ENCODE data around the gene SIRT3.
"Not testable (repeated sequence)": the region's sequence is repeated elsewhere in the genome, so short reads cannot be mapped to it uniquely, and the experiment has no call there.

Gene SIRT3

DNA sequence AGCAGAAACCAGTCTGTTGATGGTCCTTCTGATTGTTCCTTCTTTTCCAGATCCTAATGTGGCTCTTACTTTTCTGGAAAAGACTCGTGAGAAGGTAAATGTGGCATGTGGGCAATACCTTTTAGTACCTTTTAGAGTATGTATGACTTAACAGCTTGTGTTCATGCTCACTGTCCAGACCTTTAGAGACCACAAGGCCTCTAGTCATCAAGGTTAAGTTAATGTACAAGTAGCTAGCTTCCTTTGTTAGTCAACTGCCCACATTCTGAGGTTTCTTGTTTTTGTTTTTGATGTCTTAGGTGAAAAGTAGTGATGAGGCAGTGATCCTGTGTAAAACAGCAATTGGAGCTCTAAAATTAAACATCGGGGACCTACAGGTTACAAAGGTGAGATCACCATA is 8.2 kb upstream of the SIRT3 start:
- FAIRE-seq: peak; percentile 71
- no peak for DNase-seq (ENCODE audit: insufficient read length, low spot score)

DNA sequence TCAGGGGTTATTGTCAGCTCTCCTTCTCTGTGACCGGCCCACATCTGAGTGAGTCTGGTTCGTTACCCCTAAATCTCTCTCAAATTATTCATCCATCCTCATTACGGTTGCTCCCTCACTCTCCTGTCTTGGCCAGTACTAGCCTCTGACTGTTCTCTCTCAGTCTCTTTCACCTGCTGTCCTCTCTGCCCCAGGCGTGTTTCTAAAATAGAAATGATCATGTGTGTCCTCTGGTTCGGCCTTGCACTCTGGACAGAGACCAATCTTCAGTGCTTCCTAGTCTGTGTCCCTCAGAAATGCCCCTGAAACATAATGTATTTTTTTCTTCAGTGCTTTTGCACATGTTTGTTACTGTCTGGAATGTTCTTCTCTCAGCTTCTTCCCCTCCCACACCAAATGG is 5.5 kb upstream of the SIRT3 start:
- no peak for FAIRE-seq
- DNase-seq (ENCODE audit: insufficient read length, low spot score): no peak

DNA sequence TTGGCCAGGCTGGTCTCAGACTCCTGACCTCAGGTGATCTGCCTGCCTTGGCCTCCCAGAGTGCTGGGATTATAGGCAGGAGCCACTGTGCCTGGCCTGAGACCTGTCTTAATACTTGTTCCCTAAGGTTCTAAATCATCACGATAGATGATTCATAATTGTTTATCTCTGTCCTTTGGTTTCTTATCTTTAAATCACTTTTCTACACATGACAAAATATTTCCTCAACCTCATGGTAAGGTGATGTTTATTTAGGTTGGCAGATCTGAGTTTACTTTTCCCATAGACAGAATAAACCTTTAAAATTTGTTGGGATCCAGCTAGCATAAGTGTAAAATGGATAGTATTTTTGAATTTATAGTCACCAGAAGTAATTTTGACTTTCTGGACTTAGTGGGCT is 4.2 kb upstream of the SIRT3 start:
- DNase-seq (ENCODE audit: insufficient read length, low spot score) (no peak), FAIRE-seq (no peak)

DNA sequence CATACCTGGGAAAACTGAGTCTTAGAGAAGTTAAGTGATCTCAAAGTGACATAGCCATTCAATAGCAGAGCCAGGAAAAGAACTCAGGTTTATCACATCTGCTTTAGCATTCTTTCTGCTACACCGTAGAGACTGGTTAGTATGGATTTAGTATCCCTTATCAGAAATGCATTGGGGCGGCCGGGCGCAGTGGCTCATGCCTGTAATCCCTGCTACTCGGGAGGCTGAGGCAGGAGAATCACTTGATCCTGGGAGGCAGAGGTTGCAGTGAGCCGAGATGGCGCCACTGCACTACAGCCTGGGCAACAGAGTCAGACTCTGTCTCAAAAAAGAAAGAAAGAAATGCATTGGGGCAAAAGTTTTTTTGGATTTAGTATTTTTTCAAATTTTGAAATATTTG is 2.2 kb upstream of the SIRT3 start:
- FAIRE-seq; DNase-seq (ENCODE audit: insufficient read length, low spot score): not testable (repeated sequence)

DNA sequence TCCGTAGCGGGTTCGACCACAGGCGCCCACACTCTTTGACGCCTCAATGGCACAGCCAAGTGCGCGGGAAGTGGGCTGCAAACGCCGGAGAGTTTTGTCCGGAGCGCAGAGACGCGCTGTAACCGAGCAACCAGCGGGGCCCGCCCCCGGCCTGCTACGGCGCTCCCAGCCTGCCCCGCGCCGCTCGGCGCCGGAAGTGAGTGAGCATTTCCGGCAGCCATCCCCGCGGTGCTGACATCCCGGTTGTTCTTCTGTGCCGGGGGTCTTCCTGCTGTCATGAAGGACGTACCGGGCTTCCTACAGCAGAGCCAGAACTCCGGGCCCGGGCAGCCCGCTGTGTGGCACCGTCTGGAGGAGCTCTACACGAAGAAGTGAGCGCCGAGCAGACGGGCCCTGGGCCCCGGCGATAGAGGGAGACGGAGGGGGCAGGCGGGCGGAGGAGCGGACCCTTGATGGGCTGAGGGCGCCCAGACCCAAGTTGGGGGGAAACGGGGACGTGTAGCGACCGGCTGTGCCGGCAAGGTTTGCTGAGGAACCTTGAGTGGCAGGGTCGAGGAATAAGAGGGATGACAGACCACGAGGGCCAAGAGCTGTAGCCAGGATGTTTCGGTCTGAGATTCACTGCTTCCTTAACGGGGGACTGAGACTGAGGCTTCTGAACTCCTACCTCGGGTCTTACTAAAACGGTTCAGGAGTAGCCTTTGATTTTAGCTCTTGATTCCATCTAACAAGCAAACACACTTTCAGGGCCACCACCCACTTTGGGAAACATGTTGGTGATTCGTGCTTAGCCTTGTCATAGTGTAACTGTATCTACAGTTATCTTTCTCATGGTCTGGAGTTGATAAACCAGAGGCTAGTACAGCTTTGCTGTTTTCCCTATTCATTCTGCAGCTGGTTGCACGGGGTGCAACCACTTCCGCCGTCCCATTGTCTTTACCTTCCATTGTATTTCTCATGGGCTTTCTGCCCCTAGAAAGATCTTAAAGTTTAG is 929 bp upstream of the SIRT3 start, which contains the start of gene PSMD13:
PSMD13 (plus strand) TSS at position 203 of the 994 bp plus-strand sequence; CDS start at position 277, 74 bp downstream.
- DNase-seq (ENCODE audit: insufficient read length, low spot score) (peak; percentile 90), FAIRE-seq (no peak)

DNA sequence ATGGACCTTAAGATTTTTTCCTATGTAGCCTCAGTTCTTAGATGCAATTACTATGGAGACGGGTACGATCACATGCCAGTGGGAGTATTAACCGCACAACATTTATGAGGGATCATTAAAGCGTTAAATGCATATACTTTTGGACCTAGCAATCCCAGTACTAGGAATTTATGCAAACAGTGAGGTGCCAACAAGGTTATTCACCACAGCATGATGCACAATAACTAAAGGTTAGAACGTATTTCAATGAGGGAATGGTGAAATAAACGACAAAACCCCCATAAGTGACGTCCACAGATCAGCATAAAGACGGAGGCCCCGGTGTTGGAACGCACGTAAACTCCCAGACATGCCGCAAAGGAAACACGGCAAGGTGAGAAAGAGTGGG is 539 bp downstream of the SIRT3 start:
- FAIRE-seq (peak; percentile 69), DNase-seq (ENCODE audit: insufficient read length, low spot score) (no peak)

DNA sequence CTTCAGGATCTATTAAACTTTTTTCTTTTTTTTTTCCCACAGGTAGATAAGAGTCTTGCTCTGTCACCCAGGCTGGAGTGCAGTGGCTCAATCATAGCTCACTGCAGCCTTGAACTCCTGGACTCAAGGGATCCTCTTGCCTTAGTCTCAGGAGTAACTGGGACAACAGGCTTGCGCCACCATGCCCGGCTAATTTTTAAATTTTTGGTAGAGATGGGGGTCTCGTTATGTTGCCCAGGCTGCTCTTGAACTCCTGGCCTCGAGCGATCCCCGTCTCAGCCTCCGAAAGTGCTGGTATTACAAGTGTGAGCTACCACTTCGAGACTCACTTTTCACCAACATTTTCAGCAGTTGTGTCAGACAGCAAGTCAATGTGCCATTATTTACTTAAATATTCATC is 962 bp downstream of the SIRT3 start:
- DNase-seq (ENCODE audit: insufficient read length, low spot score): no peak

DNA sequence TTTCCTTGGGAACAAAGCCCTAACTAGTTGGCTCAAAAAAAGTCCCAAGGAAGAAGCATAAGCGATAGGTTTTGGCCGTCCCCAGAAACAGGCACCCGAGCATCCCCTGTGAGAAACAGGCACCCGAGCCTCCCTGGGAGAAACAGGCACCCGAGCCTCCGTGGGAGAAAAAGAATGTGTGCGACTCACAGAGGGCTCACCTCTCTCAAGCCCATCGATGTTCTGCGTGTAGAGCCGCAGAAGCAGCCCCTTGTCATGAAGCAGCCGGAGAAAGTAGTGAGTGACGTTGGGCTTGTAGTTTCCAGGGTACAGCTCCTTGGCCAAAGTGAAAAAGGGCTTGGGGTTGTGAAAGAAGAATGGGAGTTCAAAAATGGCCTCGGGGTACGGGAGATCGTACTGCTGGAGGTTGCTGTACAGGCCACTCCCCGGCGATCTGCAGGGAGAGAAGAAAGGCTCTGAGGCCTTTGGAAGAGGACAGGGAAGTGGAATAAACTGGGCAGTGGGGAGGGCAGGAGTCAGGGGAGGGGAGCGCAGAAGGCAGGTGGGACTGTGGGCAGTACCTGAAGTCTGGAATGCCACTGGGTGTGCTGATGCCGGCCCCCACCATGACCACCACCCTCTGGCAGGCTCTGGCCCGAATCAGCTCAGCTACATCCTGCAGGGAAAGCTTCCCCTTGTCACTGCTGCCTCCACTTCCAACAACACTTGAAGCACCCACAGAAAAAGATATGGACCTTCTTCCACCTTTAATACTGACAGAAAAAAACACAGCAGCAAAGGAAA is 3.2 kb downstream of the SIRT3 start:
- no peak for DNase-seq (ENCODE audit: insufficient read length, low spot score)
- no peak for FAIRE-seq

More for the DNA sequence above, 962 bp downstream of the SIRT3 start:
- FAIRE-seq: no peak

DNA sequence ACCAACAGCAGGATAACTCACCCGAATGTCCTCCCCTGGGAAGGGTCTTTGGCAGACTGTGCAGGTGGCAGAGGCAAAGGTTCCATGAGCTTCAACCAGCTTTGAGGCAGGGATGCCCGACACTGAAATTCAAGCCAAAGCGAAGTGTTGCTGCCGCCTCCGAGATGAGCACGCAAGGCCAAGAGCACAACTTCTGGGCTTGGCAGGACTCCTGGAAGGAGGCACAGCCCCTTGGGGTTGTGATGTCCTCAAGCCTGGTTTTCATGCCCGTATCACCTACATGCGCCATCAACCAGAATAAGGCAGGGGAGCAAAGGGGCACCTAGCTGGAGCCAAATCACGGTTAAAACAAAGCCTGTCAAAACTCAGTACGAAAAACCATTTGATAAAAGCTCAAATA is 5.7 kb downstream of the SIRT3 start:
- DNase-seq (ENCODE audit: insufficient read length, low spot score): no peak
- no peak for FAIRE-seq

DNA sequence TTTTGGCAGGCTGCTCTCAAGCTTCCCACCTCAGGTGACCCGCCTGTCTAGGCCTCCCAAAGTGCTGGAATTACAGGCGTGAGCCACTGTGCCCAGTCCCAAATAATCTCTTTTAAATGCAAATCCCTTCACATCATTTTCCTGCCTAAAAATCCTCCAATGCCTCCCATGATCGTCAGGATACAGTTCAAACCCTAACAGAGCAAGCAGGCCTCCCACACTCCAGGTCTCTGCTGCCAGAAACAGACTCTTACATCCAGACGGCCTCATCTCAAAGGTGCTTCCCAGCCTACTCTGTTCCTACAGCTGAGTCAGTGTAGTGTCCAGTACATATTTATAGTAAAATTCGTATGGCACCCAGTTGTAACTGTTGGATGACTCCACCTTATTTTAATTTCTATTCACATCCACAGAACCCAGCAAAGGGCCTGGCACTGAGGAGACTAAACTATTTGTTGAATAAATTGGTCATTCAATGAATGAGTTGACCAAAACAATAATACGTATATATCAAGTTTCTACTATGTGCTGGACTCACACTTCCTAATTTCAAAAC is 8.2 kb downstream of the SIRT3 start:
- DNase-seq (ENCODE audit: insufficient read length, low spot score) (no peak), FAIRE-seq (no peak)

DNA sequence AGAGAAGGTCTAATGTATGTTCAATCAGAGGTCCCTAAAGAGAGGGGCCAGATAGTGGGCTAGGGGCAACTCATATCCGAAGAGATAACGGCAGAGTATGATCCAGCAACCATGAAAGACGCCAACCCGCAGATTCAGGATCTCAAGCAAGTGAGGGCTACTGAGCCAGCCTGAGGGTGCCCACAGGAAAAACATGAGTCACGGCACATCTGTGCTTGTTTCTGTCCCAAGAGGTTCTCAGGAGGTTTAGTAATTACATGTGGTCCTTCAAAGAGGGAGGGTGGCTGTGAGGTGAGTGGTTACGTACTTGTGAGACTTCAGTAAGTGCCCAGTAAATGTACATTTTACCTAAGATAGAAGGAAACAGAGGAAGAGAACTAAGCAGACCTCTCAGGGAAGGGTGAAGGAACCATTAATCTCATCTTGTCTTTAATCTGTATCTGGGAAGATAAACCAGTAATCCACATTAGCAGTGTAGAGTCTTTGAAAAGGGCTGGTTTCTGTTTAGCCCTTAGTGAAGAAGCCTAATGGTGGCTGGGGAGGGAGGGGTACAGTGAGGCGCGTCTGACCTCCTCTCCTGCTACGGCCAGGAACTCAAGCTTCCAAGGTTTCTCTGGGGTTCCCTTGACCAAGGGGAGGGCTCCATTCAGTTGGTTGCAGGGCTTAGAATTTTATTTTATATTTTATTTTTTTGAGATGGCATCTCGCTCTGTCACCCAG is 10.2 kb downstream of the SIRT3 start:
- DNase-seq (ENCODE audit: insufficient read length, low spot score) (no peak), FAIRE-seq (peak; percentile 49)

- DNase-seq (ENCODE audit: insufficient read length, low spot score): no peak
- no peak for FAIRE-seq
Measured at GRCh38 chr11:224424-224823, 11.7 kb downstream of the SIRT3 start.

DNA sequence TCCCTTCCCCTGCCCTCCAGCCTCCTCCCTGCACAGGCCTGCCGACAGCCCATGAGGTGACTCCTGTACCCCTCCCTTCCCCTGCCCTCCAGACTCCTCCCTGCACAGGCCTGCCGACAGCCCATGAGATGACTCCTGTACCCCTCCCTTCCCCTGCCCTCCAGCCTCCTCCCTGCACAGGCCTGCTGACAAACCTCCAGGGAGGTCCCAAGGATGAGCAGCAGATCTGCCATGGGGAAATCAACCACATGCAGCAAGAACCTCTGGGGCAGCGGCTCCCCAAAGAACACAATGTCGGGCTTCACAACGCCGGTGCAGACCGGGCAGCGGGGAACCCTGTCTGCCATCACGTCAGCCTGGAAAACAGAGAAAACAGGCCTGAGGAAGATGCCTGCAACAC is 12.3 kb downstream of the SIRT3 start:
- no peak for FAIRE-seq
- no peak for DNase-seq (ENCODE audit: insufficient read length, low spot score)

DNA sequence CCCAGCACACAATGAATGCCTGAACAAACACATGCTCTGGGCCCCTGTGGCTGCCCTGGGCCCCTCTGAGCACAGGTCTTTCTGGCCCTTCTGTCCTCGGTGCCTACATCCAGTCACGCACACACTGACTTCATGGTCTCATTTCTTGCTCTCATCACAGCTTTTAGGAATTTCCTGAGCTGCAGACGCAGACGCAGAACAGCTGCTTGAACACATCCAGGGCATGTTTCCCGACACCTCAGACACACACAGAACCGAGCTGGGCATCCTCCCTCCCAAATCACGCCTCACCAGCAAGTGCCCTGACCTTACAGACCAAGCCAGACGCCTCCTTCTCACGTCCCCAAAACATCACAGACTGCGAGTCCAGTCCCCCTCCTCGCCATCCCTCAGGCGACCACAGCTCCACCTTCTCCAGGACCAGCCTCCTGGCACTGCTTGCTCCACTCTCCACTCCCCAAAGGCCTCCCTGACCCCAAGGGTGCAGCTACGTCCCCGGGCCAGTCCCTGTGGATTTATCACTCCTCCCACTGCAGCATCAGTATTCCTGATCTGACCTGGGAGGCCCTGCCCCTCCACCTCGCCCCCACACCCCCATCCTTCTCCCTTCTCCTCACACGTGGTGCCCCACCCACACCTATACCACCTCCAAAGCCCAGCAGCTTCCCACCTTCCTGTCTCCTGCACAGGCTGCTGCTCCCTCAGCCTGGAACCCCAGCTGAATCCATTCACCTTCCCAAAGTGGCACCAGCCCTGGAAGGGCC is 12.9 kb downstream of the SIRT3 start:
- no peak for FAIRE-seq
- no peak for DNase-seq (ENCODE audit: insufficient read length, low spot score)

- FAIRE-seq: no peak
- no peak for DNase-seq (ENCODE audit: insufficient read length, low spot score)
Measured at GRCh38 chr11:221998-222789, 13.9 kb downstream of the SIRT3 start.

DNA sequence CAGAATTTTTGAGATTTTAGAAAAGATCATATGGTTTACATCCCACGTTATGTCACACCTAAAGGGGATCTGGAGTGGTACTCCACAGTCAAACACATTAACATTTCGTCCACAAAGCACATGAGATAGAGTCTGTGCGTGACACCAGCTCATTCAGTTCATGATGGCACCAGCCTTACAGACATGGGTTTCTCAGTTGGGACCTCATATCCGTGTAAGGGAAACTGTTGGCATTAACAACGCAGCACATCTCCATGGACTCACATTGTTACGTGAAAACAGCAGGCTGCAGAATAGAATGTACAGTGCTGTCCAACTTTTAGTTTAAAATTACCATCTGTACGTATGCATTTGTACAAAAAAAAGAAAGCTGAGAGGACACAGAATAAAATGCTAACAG is 14.6 kb downstream of the SIRT3 start:
- DNase-seq (ENCODE audit: insufficient read length, low spot score) (no peak), FAIRE-seq (no peak)

- DNase-seq (ENCODE audit: insufficient read length, low spot score); FAIRE-seq: not testable (repeated sequence)
Measured at GRCh38 chr11:220641-221215, 15.4 kb downstream of the SIRT3 start.

DNA sequence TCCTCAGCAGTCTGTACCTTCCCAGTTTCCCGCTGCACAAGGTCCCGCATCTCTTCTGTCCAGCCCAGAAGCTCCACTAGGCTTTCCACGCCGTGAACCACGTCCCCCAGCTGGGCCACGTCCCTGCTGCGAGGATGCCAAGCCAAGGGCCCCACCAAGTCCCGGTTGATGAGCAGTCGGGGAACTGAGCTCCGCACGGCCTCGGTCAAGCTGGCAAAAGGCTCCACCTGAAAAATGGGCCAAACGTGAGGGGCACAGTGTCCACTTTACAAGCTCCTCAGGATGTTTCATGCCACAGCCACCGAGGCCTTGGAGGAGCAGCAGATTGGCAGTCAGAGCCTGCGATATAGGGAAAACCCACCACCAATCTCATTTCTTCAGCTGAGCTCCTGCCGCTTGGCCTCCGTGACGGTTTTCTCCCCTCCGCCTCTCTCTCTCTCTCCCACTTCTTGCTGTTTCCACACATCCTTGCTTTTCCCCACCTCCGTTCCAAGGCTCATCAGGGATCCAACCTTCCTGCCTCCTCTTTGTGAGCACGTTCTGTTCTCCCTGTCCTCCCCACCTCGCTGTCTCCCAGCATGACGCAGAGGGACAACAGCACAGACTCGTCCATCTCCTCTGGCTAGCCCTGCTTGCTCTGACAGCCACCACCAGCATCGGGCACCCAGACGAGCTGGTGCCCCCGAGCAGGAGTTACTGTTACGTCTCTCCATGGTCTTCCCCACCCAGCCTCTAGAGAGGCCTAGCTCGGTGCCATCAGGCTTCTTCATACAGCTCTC is 17.1 kb downstream of the SIRT3 start:
- FAIRE-seq (no peak), DNase-seq (ENCODE audit: insufficient read length, low spot score) (no peak)

All from GM19239 (cell line).